Measurements from ENCODE around the gene CHRM5.
"Not testable (repeated sequence)": the region's sequence is repeated elsewhere in the genome, so short reads cannot be mapped to it uniquely, and the experiment has no call there.

The CHRM5 gene

GRCh38 chr15:34046471-34047145, 78.3 kb downstream of the CHRM5 start:
- no peak for TF ChIP-seq CTCF (IDR thresholded peaks at IDR 0.05; ENCODE audit: control insufficient read depth, extremely low read depth, insufficient read depth)
- DNase-seq (ENCODE audit: low read depth), result no peak
- H3K4me3 ChIP-seq (ENCODE audit: low read depth, low read length), result no peak overlapping the region

GRCh38 chr15:34047893-34048775, 79.8 kb downstream of the CHRM5 start:
- H3K4me3 ChIP-seq (ENCODE audit: low read depth, low read length), result no peak overlapping the region
- DNase-seq (ENCODE audit: low read depth), result no peak
- no peak for TF ChIP-seq CTCF (IDR thresholded peaks at IDR 0.05; ENCODE audit: control insufficient read depth, extremely low read depth, insufficient read depth)

GRCh38 chr15:34049112-34049511, 80.8 kb downstream of the CHRM5 start:
- no peak for DNase-seq (ENCODE audit: low read depth)

GRCh38 chr15:34050385-34050784, 82.1 kb downstream of the CHRM5 start:
- DNase-seq (ENCODE audit: low read depth); H3K4me3 ChIP-seq (ENCODE audit: low read depth, low read length): not testable (repeated sequence)

More at GRCh38 chr15:34049112-34049511, 80.8 kb downstream of the CHRM5 start:
- TF ChIP-seq CTCF (IDR thresholded peaks at IDR 0.05; ENCODE audit: control insufficient read depth, extremely low read depth, insufficient read depth), result no peak
- no peak overlapping the region for H3K4me3 ChIP-seq (ENCODE audit: low read depth, low read length)

- H3K4me3 ChIP-seq (ENCODE audit: low read depth, low read length), result no peak overlapping the region
- no peak for TF ChIP-seq CTCF (IDR thresholded peaks at IDR 0.05; ENCODE audit: control insufficient read depth, extremely low read depth, insufficient read depth)
- DNase-seq (ENCODE audit: low read depth), result no peak
These were observed 85.9 kb downstream of the CHRM5 start for GRCh38 chr15:34054081-34054707.

- TF ChIP-seq CTCF (IDR thresholded peaks at IDR 0.05; ENCODE audit: control insufficient read depth, extremely low read depth, insufficient read depth), result no peak
- H3K4me3 ChIP-seq (ENCODE audit: low read depth, low read length), result no peak overlapping the region
- DNase-seq (ENCODE audit: low read depth), result no peak
These were observed 87.7 kb downstream of the CHRM5 start for GRCh38 chr15:34055868-34056595.
